HK-2 (cell line): ENCODE data around the gene ELOVL6.
"Not testable (repeated sequence)": the region's sequence is repeated elsewhere in the genome, so short reads cannot be mapped to it uniquely, and the experiment has no call there.

ENCODE experiments used
- DNase-seq: peaks from one replicate; pipeline ENCODE4 v3.0.0-alpha.2; 2018; ENCODE audit not compliant: unreplicated experiment

Gene ELOVL6

GRCh38 chr4:110196871-110197528 is 1.4 kb downstream of the ELOVL6 start:
- no peak for DNase-seq

- DNase-seq: peak; percentile 57
Measured at GRCh38 chr4:110196206-110196870, 2.1 kb downstream of the ELOVL6 start.

GRCh38 chr4:110195561-110196205 is 2.7 kb downstream of the ELOVL6 start:
- DNase-seq: no peak

- peak; percentile 67 for DNase-seq
Measured at GRCh38 chr4:110193822-110194761, 4.3 kb downstream of the ELOVL6 start.

DNA sequence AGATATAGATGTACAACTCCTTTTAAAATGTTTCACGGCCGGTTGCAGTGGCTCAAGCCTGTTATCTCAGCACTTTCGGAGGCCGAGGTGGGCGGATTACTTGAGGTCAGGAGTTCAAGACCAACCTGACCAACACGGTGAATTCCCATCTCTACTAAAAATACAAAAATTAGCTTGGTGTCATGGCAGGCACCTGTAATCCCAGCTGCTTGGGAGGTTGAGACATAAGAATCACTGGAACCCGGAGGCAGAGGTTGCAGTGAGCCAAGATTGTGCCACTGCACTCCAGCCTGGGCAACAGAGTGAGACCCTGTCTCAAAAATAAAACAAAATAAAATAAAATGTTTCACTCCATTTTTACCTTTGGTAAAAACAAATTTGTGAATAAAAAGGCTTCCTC is 5.1 kb downstream of the ELOVL6 start:
- DNase-seq: not testable (repeated sequence)

- no peak for DNase-seq
Measured at GRCh38 chr4:110190249-110190648, 8.2 kb downstream of the ELOVL6 start.

- no peak for DNase-seq
Measured at GRCh38 chr4:110188113-110188512, 10.3 kb downstream of the ELOVL6 start.

DNA sequence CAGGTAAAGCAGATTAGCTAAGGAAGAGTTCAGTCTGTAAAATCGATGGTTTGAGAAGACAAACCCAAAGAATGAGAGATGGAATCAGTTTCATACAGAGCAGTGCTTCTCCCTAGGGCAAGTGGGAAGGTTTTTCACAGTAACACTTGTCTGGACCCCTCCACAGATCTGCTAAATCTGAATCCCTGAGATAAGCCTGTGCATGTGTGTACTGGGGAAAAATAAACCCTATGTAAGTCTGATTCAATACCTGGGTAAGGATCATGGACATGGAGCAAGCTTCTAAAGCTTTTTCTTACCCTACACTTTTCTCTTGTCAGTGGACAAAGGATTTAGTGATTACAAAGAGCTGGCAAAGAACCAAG is 13.6 kb downstream of the ELOVL6 start:
- DNase-seq: no peak

DNA sequence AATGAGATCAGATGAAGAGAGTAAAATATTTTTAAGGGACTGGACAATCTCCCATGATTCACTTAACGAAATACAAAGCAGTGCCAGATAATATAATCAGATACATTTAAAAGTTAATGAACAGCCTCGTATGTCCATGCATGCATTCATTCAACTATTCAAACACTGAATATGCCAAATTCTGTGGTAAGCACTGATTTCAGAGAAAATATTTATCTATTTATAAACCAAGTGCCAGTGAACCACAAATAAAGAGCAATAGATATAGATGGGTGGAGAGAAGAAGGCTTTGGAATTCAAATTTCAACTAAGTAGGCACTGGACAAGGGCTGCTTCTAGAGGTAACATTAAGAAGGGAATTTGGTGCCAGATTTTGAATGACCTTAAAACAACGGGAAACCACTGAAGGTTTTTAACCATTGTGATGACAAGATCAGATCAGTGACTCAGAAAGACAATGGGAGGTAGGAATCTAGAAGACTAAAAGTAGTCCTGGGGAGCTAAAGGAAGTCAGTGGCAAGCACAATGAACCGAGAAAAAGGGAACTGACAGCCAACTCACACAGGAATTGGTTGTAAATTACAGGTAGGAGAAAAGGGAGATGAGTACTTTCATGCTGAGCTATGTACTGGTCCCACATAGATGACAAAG is 14.2 kb downstream of the ELOVL6 start:
- DNase-seq: no peak

DNA sequence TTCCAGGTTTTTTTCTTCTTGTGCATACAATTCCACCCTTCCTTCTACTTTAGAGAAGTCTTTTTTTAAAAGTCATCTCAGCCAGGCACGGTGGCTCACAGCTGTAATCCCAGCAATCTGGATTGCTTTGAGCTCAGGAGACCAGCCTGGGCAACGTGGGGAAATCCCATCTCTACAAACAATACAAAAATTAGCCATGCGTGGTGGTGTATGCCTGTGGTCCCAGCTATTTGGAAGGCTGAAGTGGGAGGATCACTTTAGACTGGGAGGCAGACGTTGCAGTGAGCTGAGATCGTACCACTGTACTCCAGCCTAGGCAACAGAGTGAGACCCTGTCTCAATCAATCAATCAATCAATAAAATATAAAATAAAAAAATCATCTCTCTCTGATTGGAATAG is 14.8 kb downstream of the ELOVL6 start:
- peak; percentile 68 for DNase-seq

- DNase-seq: no peak
Measured at GRCh38 chr4:110183058-110183457, 15.4 kb downstream of the ELOVL6 start.

DNA sequence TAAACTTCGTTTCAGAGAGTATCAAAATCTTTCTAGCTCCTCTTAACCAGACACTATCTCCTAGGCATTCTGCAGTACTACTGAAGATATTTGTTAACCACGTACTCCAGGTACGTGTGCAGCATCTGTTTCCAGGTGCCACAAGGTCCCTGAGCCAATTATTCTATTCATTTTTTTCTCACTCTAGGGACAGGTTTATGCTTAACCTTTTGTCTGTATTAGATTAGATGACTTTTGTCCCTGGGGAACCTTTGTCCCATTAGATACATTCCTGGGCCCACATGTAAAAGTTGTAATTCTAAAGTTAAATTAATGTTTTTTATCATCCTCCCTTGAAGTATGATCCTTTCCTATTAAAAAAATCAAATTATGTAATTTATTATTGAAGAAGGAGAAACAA is 16.5 kb downstream of the ELOVL6 start:
- no peak for DNase-seq

GRCh38 chr4:110175634-110176033 is 22.8 kb downstream of the ELOVL6 start:
- no peak for DNase-seq

- no peak for DNase-seq
Measured at GRCh38 chr4:110172972-110173371, 25.4 kb downstream of the ELOVL6 start.

DNA sequence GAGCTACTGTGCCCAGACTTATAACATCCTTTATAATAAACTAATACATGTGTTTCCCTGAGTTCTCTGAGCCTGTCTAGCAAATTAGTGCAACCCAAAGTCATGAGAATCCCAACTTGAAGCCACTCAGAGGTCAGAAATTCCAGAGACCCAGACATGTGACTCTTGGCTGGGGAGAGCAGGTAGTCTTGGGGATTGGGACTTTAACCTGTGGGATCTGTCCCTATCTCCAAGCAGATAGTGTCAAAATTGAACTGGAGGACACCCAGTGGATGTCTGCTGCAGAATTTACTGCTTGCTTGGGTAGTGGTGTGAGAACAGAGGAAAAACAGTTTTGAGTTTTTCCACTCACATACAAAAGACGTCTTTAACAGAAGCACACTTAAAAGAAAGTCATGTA is 26.4 kb downstream of the ELOVL6 start:
- no peak for DNase-seq

GRCh38 chr4:110170861-110171260 is 27.6 kb downstream of the ELOVL6 start:
- DNase-seq: no peak

DNA sequence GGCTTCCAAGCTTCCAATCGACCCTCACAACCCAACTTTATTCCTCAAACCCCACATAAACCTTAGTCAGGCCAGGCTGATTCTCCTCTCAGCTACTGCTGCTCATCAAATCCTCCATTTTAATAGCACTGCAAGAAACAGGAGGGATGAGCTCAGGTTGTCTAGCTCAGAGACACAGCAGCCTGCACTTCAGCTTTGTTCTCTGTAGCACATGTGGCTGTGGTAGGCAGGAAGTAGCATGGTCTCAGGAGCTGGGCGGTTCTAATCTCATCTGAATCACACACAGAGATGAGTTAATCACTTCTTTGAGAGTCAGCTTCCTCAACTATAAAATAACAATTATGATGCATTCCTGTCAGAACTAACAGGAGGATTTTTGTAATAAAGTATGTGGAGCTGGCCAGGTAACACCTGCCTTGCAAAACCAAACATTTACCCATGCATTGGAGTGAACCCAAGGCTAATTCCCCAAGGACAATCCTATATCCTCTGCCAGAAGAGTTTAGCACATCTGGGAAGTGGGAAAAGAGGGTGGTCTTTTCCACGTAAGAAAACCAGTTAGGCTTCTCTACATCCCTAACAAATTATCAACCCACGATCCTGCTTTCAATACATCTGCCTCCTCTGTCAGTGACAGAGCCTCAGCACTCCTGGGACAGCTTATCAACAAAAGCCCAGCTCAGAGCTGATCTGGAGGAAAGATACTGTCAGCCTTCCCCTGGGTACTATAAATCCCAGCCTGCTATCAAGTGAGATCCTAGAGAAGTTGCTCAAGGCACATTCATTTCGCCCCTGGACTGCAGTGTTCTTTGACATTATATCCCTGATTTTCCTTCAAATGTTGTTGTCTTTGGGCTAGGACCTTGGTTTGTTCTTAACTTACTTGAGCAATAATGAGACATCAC is 32.8 kb downstream of the ELOVL6 start:
- DNase-seq: peak; percentile 45

DNA sequence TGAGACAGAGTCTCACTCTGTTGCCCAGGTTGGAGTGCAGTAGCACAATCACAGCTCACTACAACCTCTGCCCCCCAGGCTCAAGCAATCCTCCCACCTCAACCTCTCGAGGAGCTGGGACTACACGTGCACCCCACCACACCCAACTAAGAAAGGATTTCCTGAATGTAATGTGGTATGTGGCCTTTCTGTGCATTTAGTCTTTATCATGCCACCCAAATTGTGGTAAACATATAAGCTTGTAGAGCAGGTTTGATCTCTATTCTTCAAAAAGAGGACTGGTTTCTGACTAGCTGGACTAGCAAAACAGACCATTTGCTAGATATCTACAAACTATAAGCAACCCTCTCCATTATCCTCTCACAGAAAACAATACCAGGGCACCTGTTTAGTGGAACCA is 33.6 kb downstream of the ELOVL6 start:
- DNase-seq: no peak

DNA sequence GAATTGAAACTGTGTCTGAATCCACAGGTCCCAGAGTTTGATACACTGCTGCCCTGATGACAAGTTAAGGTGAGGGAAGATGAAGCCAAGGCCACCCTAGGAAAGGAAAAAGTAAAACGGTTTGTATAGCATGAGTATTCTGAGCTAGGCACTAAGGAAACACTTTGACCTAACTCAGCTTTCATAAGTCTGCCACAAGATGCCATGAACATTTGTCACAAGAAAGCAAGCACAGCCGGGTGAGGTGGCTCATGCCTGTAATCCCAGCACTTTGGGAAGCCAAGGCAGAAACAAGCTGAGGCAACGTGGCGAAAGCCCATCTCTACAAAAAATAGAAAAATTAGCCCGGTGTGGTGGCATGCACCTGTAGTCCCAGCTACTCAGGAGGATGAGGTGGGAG is 34.2 kb downstream of the ELOVL6 start:
- DNase-seq: no peak

DNA sequence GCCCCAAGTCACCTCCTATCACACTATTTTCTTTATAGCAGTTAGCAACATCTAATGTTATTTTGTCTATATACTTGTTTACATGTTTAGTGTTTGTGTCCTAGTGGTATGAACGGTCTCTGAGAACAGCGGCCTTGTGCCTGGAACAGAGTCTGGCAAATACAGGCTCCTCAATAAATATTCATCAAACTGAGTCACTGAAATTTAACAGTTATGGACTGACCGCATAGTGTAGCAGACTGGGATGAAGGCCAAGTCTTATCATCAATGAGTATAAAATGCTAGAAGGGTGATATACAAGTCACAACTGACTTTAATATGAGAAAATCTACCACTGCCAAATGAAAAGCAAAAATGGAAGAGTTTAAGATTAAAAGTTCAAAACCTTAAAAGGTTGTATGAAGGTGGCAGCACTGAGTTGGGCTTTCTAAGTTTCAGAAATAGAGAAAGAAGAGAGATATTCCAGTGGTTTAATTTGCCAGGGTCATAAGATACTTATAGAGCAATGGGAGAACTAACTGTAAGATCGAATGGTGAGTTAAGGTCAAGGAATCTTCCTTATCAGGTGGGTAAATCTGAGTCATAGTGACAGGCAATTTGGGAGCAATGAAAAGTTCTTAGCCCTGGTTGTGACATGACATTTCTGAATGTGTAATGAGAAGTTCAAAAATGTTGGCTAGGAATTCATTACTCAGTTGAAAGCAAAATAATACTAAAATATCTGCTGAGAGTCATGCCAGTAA is 34.9 kb downstream of the ELOVL6 start:
- DNase-seq: no peak
